ENCODE measurements around the gene ZNF174.

Gene ZNF174

DNA sequence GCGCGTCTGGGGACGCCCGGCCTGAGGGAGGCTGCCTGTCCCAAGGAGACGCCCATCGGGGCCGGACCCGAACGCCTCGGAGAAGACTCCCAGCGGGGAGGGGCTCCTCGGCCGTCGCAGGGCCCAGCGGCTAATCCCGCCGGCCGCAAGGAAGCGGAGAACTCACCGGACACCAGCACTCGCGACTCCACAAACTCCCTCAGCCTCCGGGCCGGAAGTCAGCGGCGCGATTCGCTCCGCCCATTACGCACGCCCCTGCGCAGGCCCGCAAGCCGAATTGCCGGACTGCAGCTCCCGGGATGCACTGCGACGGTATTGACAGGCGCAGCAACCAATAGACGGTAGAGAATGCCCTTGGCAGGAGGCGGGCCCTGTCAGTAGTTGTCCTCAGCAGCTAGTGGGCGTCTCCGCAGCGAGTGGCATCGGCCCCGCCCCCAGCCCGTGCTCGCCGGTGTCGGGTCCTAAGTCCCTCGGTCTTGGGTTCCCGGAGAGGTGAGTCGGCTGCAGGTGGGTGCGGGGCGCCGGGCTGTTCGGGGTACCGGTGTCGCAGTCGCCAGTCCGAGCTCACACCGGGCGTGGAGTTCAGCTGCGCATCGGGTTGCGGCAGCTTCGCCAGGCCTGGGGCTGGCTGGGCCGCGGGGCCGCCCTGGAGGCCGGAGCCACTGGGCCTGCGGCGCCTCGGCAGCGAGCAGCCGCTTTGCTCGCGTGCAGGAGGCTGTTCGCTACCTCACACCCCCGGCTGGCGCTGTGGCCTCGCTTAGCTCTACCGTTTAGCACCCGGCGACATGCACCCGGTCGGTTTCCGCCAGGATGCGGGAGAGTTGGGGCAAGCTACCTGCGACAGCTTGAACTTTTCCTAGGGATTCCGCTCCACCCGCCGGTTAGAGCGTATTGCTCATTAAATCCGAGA is at the start of gene ZNF174, which contains the start of gene ZSCAN32:
TSS of gene ZNF174 (plus strand) at position 437 of the 910 bp plus-strand sequence. CDS start 790 bp downstream, outside the sequence.
TSS of gene ZSCAN32 (minus strand) at position 226 of the 910 bp plus-strand sequence. CDS start 3,447 bp downstream, outside the sequence.
- DNase-seq = peak; percentile 99

DNA sequence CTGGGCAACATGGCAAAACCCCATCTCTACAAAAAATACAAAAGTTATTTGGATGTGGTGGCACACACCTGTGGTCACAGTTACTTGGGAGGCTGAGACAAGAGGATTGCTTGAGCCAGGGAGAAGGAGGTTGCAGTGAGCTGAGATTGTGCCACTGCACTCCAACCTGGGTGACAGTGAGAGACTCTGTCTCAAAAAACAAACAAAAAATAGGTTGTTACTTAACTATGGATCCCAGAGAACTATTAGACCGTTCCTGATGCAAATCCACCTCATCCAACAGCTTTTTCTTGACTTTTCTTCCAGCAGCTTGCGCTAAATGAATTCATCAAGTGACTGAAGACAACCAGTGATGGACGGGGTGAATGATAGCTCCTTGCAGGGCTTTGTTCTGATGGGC is 45.4 kb upstream of the ZNF174 start, which contains the start of gene OR2C1:
TSS of gene OR2C1 (plus strand) at position 301 of the 400 bp plus-strand sequence. CDS start at position 353, 52 bp downstream.
- no peak for DNase-seq

- DNase-seq = no peak
Measured at GRCh38 chr16:3356118-3356517, 44.9 kb upstream of the ZNF174 start.

- no peak for DNase-seq
Measured at GRCh38 chr16:3358871-3359270, 42.1 kb upstream of the ZNF174 start.

DNA sequence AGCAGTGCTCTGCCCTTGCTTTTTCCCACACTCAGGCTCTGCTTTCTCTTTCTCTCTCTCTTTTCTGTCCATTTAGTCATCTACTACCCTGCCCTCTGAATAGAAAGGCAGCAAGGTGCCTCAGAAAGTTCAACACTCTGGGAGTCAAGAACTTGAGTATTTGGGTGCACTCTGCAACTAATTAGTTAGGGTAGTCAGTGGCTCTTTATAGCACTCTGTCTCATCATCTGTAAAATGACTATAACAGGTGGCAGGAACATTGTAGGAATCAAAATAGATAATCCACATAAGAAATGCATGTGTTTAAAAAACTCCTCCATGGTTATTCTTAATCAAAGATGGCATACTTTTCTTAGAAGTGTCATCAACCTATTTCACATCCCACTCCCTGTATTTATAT is 38.1 kb upstream of the ZNF174 start:
- no peak for DNase-seq

DNA sequence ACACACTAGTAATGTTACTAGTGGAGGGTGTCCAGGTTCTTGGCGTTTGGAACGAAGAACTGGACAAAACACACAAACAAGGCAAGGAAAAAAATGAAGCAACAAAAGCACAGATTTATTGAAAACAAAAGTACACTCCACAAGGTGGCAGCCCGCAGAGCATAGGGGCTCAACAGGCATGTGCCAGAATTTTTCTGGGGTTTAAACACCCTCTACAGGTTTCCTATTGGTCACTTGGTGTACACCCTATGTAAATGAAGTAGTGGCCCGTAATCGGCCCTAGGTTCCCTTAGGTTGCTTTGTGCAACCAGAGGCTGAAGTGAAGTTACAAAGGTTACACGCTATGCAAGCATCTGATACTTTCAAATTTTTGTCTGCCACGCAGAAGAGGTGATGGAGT is 37.2 kb upstream of the ZNF174 start:
- peak; percentile 15 for DNase-seq

DNA sequence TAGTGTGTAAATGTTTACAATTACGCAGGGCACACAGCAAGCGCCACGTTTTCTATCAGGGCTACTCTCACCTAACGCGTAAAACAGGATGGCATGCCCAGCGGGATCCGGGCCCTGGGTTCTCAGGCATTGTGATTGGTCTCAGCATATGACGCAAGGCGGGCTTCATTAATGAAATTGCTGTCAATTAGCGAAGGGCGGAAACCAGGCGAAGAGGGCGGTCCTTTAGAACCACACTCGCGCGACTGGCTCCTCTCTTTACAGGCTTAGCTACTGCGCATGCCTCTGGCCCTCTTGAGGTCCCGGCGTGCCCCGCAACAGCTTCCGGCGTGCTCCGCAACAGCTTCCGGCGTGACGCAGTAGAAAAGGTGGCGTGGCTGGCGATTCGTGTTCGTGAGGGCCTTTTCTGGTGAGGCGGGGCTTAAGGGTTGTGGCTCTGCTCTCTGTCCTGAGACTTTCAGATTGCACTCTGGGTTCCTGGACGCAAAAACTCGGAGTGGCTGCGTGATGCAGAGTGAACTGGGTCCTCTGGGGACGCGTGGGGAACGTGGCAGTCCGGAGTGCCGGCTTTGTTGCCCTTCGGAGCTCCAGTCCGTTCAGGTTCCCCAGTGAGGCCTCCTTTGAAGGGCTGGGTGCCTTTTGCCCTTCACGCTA is 36.1 kb upstream of the ZNF174 start:
- DNase-seq = peak; percentile 96

DNA sequence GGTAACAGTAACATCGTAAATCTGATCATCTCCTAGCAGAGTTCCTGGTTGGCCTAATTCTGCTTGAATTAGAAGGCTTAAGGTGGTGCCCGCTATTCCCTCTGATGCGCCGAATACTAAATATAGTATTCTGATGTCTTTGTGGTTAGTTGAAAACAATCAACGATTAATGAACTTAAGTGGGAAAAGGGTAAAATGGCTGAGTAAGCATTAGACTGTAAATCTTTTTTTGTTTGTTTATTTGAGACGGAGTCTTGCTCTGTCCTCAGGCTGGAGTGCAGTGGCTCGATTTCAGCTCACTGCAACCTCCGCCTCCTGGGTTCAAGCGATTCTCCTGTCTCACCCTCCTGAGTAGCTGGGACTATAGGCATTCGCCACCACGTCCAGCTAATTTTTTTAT is 31.9 kb upstream of the ZNF174 start:
- no peak for DNase-seq

DNA sequence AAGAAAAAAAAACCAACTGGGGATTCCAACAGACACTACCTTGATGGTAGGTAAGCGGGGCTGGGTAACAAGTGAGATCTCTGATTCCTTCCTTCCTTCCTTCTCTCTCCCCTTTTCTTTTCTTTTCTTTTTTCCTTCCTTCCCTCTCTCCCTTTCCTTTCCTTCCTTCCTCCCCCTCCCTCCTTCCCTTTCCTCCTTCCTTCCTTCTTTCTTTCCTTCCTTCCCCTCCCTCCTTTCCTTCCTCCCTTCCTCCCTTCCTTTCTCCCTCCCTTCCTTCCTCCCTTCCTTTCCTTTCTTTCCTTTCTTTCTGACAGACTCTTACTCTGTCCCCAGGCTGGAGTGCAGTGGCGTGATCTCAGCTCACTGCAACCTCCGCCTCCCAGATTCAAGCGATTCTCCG is 25.3 kb upstream of the ZNF174 start:
- DNase-seq = no peak

- no peak for DNase-seq
Measured at GRCh38 chr16:3377917-3378316, 23.1 kb upstream of the ZNF174 start.

DNA sequence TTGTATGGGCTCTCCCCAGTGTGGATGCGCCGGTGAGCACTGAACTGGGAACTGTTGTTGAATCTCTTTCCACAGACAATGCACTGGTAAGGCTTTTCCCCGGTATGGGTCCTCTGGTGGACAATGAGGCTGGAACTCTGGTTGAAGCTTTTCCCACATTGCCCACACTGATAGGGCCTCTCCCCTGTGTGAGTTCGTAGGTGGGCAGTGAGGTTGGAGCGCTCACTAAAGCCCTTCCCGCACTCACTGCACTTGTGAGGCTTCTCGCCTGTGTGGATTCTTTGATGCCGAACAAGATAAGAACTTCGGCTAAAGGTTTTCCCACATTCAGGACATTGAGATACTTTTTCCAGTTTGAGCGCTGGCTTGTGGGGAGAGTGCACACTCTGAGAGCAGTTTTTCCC is 18.0 kb upstream of the ZNF174 start:
- DNase-seq = no peak

GRCh38 chr16:3388325-3388724 is 12.7 kb upstream of the ZNF174 start:
- DNase-seq = no peak

DNA sequence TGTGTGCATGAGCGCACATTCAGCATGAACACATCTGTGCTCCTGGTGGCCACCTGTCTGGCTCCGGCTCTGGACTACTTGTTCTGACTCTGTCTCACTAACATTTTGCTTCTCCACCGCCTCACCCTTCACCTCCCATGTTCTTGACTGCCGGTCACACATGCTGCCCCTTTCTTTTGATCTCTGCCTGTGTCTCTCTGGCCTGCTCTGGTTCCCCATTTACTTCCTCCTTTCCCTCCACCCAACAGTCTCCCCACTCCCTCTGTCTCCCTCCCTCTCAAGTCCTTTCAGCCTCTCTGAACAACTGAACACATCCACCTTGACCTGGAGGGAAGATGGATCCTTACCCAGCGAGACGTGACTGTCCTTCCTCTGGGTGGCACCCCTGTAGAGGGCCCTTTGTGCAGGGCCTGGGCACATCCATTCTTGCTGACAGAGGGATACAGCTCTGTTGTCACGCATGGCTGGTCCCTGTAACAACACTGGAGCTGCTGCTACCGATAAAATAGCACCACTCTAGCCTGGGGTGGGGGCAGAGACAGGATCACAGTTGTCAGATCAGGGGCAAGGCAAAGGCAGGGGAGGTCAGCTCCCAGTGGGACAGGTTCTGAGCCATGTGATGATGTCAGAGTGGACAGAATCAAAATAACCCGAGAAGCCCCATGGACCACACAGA is 11.2 kb upstream of the ZNF174 start:
- DNase-seq = no peak

GRCh38 chr16:3400446-3400778 is 603 bp upstream of the ZNF174 start:
- DNase-seq = no peak

- DNase-seq = peak; percentile 14
Measured at GRCh38 chr16:3401719-3402397, 843 bp downstream of the ZNF174 start.

DNA sequence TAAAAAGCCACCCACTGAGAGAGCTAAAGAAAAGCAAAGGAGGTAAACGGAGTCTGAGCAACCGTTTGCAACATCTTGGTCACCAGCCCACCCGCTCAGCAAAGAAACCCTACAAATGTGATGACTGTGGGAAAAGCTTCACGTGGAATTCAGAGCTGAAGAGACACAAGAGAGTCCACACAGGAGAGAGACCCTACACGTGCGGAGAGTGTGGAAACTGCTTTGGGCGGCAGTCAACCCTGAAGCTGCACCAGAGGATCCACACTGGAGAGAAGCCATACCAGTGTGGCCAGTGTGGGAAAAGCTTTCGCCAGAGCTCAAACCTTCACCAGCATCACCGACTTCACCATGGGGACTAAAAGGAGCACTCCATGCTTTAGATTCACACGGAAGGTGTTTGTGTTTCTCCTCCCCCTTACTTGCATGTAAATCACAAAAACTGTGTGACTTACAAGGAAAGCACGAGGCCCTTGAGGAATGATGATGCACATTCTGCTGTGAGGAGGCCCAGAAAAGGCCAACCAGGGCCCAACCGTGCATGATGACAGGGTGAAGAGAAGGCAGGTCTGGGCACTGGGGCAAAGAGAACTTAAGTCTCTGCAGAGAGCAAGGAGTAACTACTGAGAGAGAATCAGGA is 7.7 kb downstream of the ZNF174 start:
- DNase-seq = no peak

DNA sequence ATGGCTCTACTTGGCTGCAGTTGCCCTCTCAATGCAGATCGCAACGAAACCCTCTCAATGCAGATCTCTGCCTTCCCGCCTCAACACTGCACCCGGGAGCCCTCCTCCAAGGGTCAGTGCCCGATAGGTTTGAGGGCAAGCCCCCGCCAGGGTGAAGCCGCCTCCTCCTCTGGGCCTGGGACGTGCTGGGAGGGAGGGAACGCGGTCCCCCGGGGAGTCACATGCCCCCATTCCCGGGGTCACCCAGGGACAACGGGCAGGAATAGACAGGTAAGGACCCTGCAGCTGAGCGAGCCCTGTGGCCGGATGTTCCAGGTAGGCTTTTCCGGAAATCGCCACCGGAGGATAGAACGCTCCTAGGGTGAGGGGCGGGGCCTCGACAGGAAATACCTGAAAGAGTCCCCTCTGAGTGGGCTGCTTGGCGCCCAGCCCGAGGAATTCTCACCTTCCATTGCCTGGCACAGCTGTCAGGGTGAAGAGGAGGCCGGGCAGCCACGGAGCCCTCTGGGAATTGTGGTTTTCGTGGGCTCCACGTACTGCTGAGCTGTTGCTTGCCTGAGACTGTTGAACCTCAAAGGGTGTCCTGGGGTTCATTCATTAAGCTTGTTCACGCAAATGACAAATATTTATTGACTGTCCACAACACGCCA is 12.8 kb downstream of the ZNF174 start:
- DNase-seq = no peak

- DNase-seq = no peak
Measured at GRCh38 chr16:3431779-3432219, 30.8 kb downstream of the ZNF174 start.

GRCh38 chr16:3434373-3434772 is 33.4 kb downstream of the ZNF174 start:
- DNase-seq = no peak

DNA sequence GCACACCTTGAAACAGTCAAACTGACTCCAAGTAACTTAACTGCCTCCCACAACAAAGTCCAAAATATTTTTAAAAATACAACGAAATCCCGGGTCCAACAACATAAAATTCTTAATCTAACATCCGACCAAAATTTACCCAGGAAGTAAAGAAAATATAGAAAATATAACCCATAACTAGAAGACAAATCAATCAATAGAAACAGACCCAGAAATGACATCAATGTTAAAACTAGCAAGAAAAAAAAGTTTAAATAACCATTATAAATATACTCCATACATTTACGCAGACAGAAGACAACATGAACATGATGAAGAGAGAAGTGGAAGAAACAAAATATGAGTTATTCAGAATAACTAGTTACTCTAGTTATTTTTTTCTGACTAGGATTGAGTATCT is 38.6 kb downstream of the ZNF174 start:
- DNase-seq = no peak

DNA sequence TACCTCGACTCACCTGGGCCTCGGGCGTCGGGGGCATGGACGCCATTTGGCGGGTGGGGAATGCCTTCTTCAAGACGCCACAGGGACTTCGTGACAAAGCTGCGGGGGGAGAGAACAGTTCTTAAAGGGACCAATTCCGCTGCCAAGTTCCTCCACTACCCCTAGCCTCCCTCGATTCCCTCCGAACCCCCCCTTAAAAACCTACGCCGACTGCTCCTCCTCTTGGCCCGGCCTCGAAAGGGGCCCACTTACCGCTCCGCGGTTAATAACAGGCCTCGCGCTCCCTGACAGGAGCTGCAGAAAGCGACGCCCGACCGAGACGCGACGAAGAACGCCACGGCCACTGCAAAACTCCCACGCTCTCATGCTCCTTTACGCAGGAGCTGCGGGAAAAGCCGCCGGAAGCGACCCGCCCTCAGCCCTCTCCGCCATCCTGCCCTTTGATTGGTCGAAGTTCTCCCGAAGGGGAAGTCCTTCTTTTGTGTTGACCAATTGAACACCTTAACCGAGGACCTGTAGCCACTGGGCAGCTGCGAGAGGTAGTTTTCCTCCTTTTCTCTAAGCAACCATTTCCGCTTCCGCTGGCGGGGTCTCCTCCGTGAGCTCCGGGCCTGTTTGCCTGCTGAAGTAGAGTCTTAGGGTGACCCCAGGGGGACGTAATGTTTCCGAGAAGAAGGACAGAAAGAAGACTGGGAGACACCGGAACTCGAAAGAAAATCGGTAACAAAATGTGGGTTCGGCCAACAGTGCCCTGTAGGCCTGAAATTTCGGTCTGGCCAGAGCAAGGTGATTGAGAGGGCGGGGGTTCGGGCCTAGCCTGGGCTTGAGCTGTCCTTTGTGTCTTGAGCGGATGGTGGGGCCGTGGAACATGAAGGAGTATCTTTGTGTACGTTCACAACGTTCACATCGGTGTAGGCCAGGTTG is 42.4 kb downstream of the ZNF174 start, which contains the start of the genes NAA60 and ZNF597:
TSS of gene NAA60 (plus strand) at position 573 of the 924 bp plus-strand sequence. CDS start 32,548 bp downstream, outside the sequence.
TSS of gene ZNF597 (minus strand) at position 397 of the 924 bp plus-strand sequence. CDS start at position 46, 351 bp downstream.
- peak; percentile 89 for DNase-seq

Measured in COR-L47 (cell line).